ENCODE results near the gene RFLNA.
"Not testable (repeated sequence)": the region's sequence is repeated elsewhere in the genome, so short reads cannot be mapped to it uniquely, and the experiment has no call there.

RFLNA gene

GRCh38 chr12:124297856-124298255 is 3.0 kb downstream of the RFLNA start:
- H3K4me3 ChIP-seq (ENCODE audit: low read length) = no peak overlapping the region
- no peak overlapping the region for H3K27ac ChIP-seq (ENCODE audit: low read length)
- no peaks in the 10 kb centered on the region for H3K79me2 ChIP-seq (ENCODE audit: low read length)
- peaks cover 3% of the 10 kb centered on the region; the same call in 1 of the 2 replicates for H4K20me1 ChIP-seq (ENCODE audit: insufficient read depth, low read length)
- no peaks in the 10 kb centered on the region for H3K27me3 ChIP-seq (ENCODE audit: low read depth, low read length)
- H3K4me1 ChIP-seq (ENCODE audit: low read length) = no peaks in the 10 kb centered on the region
- no peak overlapping the region for H2AFZ ChIP-seq (ENCODE audit: low read depth, low read length)
- H3K9ac ChIP-seq (ENCODE audit: low read length) = no peak overlapping the region
- no peaks in the 10 kb centered on the region for H3K9me3 ChIP-seq (ENCODE audit: insufficient read depth, low read length)
- TF ChIP-seq, protein P1, sequence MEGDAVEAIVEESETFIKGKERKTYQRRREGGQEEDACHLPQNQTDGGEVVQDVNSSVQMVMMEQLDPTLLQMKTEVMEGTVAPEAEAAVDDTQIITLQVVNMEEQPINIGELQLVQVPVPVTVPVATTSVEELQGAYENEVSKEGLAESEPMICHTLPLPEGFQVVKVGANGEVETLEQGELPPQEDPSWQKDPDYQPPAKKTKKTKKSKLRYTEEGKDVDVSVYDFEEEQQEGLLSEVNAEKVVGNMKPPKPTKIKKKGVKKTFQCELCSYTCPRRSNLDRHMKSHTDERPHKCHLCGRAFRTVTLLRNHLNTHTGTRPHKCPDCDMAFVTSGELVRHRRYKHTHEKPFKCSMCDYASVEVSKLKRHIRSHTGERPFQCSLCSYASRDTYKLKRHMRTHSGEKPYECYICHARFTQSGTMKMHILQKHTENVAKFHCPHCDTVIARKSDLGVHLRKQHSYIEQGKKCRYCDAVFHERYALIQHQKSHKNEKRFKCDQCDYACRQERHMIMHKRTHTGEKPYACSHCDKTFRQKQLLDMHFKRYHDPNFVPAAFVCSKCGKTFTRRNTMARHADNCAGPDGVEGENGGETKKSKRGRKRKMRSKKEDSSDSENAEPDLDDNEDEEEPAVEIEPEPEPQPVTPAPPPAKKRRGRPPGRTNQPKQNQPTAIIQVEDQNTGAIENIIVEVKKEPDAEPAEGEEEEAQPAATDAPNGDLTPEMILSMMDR (IDR thresholded peaks at IDR 0.05; ENCODE audit: low read depth, low read length) = no peak
- no peak for TF ChIP-seq EZH2phosphoT487 (IDR thresholded peaks at IDR 0.05; ENCODE audit: low read depth)
- no peak overlapping the region for H3K4me2 ChIP-seq (ENCODE audit: low read length)
- H3K36me3 ChIP-seq (replicated peaks; ENCODE audit: low read depth, low read length) = no peaks in the 10 kb centered on the region

DNA sequence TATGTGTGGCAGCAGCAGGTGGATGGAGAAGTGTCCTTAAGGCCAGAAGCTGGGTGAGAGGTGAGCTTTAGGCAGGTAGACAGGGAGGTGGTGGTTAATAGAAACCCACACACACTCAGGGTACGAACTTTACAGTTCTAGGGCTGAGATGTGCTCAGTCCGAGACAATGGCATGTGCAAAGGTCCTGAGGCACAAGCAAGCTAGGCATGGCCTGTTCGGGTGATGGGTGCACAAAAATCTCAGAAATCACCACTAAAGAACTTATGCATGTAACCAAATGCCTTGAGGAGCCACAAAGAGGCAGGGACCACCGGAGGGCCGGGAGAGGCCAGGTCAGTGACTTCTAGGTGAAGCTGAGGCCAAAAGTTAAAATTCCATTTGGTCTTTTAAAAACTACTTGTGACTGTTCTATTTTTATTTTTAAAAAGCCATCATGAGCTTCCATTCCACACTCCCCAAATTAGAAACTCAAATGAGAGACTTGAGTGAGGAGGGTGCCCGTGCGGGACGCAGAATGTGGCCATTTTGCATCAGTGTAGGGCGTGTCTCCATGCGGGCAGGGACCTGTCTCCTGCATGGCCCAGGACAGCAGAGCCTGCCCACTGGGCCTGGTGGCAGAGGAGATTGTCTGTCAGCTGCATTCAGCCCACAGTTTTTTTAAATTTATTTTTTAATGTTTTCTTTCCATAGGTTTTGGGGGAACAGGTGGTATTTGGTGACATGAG is 4.0 kb downstream of the RFLNA start:
- no peak overlapping the region for H3K9ac ChIP-seq (ENCODE audit: low read length)
- no peak overlapping the region for H2AFZ ChIP-seq (ENCODE audit: low read depth, low read length)
- H3K79me2 ChIP-seq (ENCODE audit: low read length) = no peaks in the 10 kb centered on the region
- no peak overlapping the region for H3K4me2 ChIP-seq (ENCODE audit: low read length)
- no peaks in the 10 kb centered on the region for H3K27me3 ChIP-seq (ENCODE audit: low read depth, low read length)
- no peak overlapping the region for H3K4me3 ChIP-seq (ENCODE audit: low read length)
- H3K4me1 ChIP-seq (ENCODE audit: low read length) = no peaks in the 10 kb centered on the region
- H3K9me3 ChIP-seq (ENCODE audit: insufficient read depth, low read length) = no peaks in the 10 kb centered on the region
- no peaks in the 10 kb centered on the region for H3K36me3 ChIP-seq (replicated peaks; ENCODE audit: low read depth, low read length)
- no peak for TF ChIP-seq EZH2phosphoT487 (IDR thresholded peaks at IDR 0.05; ENCODE audit: low read depth)
- TF ChIP-seq, protein P1 (IDR thresholded peaks at IDR 0.05; ENCODE audit: low read depth, low read length) = no peak
- H3K27ac ChIP-seq (ENCODE audit: low read length) = no peak overlapping the region
- H4K20me1 ChIP-seq (ENCODE audit: insufficient read depth, low read length) = peaks cover 1% of the 10 kb centered on the region; the same call in 1 of the 2 replicates

GRCh38 chr12:124299628-124300388 is 4.9 kb downstream of the RFLNA start:
- H3K79me2 ChIP-seq (ENCODE audit: low read length) = no peaks in the 10 kb centered on the region
- H3K36me3 ChIP-seq (replicated peaks; ENCODE audit: low read depth, low read length) = no peaks in the 10 kb centered on the region
- no peak overlapping the region for H3K4me3 ChIP-seq (ENCODE audit: low read length)
- no peak overlapping the region for H3K4me2 ChIP-seq (ENCODE audit: low read length)
- H3K27ac ChIP-seq (ENCODE audit: low read length) = no peak overlapping the region
- H3K9me3 ChIP-seq (ENCODE audit: insufficient read depth, low read length) = no peaks in the 10 kb centered on the region
- no peak overlapping the region for H3K9ac ChIP-seq (ENCODE audit: low read length)
- no peaks in the 10 kb centered on the region for H3K4me1 ChIP-seq (ENCODE audit: low read length)
- no peaks in the 10 kb centered on the region for H4K20me1 ChIP-seq (ENCODE audit: insufficient read depth, low read length)
- H2AFZ ChIP-seq (ENCODE audit: low read depth, low read length) = no peak overlapping the region
- TF ChIP-seq, protein P1 (IDR thresholded peaks at IDR 0.05; ENCODE audit: low read depth, low read length) = no peak
- no peak for TF ChIP-seq EZH2phosphoT487 (IDR thresholded peaks at IDR 0.05; ENCODE audit: low read depth)
- H3K27me3 ChIP-seq (ENCODE audit: low read depth, low read length) = no peaks in the 10 kb centered on the region

GRCh38 chr12:124300657-124301056 is 5.8 kb downstream of the RFLNA start:
- not testable (repeated sequence) for H3K4me3 ChIP-seq (ENCODE audit: low read length); H3K9ac ChIP-seq (ENCODE audit: low read length); H3K27ac ChIP-seq (ENCODE audit: low read length); H3K27me3 ChIP-seq (ENCODE audit: low read depth, low read length); H3K4me2 ChIP-seq (ENCODE audit: low read length); H4K20me1 ChIP-seq (ENCODE audit: insufficient read depth, low read length); H2AFZ ChIP-seq (ENCODE audit: low read depth, low read length); H3K4me1 ChIP-seq (ENCODE audit: low read length); H3K36me3 ChIP-seq (replicated peaks; ENCODE audit: low read depth, low read length); H3K9me3 ChIP-seq (ENCODE audit: insufficient read depth, low read length); H3K79me2 ChIP-seq (ENCODE audit: low read length)
